Measurements from ENCODE around the gene PLXNB2. TPM values are rescaled to one million over a fixed set of nuclear protein-coding genes. Genes with fewer than 3 reads are reported as not detected.

PLXNB2 gene
- total RNA-seq, 4 donors from 2014 or later, result 93.2 to 207 (median 102) TPM

- Histone ChIP-seq H3K4me1 (peaks cover 0 to 22% (median 0%) of the 10 kb centered on the region in 3 donors), H3K9me3 (no peaks in the 10 kb centered on the region), H3K27me3 (no peaks in the 10 kb centered on the region), H3K36me3 (peaks cover 0 to 97% of the 10 kb centered on the region in 2 donors), H3K27ac (no peak overlapping the region), H3K4me3 (no peak overlapping the region)
- no CpG with 5 or more reads among the region's 47 CpGs for WGBS, 2 donors (ENCODE audit: low coverage in 1 of 2)
- no peak for ATAC-seq
- TF ChIP-seq POLR2AphosphoS5 (IDR thresholded peaks at IDR 0.05), result no peak
- no peak for TF ChIP-seq POLR2A (IDR thresholded peaks at IDR 0.05)
- TF ChIP-seq EP300 (IDR thresholded peaks at IDR 0.05), result no peak
- no peak for TF ChIP-seq CTCF (IDR thresholded peaks at IDR 0.05)
Measured at GRCh38 chr22:50280708-50281383, 26.6 kb downstream of the PLXNB2 start.

GRCh38 chr22:50280022-50280707, 27.3 kb downstream of the PLXNB2 start:
- ATAC-seq, result no peak
- WGBS, 2 donors (ENCODE audit: low coverage in 1 of 2), result no CpG with 5 or more reads among the region's 38 CpGs
- H3K27me3 ChIP-seq, result no peaks in the 10 kb centered on the region
- TF ChIP-seq POLR2AphosphoS5 (IDR thresholded peaks at IDR 0.05) (no peak), EP300 (IDR thresholded peaks at IDR 0.05) (no peak), CTCF (IDR thresholded peaks at IDR 0.05) (no peak), POLR2A (IDR thresholded peaks at IDR 0.05) (no peak)
- H3K9me3 ChIP-seq, result no peaks in the 10 kb centered on the region
- H3K36me3 ChIP-seq, result peaks cover 0 to 99% of the 10 kb centered on the region in 2 donors
- H3K4me3 ChIP-seq, result no peak overlapping the region
- H3K27ac ChIP-seq, result no peak overlapping the region
- H3K4me1 ChIP-seq, result peaks cover 0 to 25% (median 0%) of the 10 kb centered on the region in 3 donors

- TF ChIP-seq POLR2AphosphoS5 (IDR thresholded peaks at IDR 0.05) (no peak), POLR2A (IDR thresholded peaks at IDR 0.05) (no peak), EP300 (IDR thresholded peaks at IDR 0.05) (no peak), CTCF (IDR thresholded peaks at IDR 0.05) (no peak)
- no peaks in the 10 kb centered on the region for H3K9me3 ChIP-seq
- no peak overlapping the region for H3K4me3 ChIP-seq
- no CpG with 5 or more reads among the region's 30 CpGs for WGBS, 2 donors (ENCODE audit: low coverage in 1 of 2)
- H3K27ac ChIP-seq, result no peak overlapping the region
- H3K4me1 ChIP-seq, result peaks cover 0 to 34% (median 0%) of the 10 kb centered on the region in 3 donors
- H3K36me3 ChIP-seq, result peaks cover 0 to 94% of the 10 kb centered on the region in 2 donors
- no peak for ATAC-seq
- H3K27me3 ChIP-seq, result no peaks in the 10 kb centered on the region
Measured at GRCh38 chr22:50278956-50279619, 28.4 kb downstream of the PLXNB2 start.

GRCh38 chr22:50278461-50278860, 29.0 kb downstream of the PLXNB2 start:
- ATAC-seq, result no peak
- Histone ChIP-seq H3K9me3 (no peaks in the 10 kb centered on the region), H3K36me3 (peaks cover 0 to 87% of the 10 kb centered on the region in 2 donors), H3K4me1 (peaks cover 0 to 35% (median 0%) of the 10 kb centered on the region in 3 donors), H3K27me3 (no peaks in the 10 kb centered on the region), H3K27ac (no peak overlapping the region), H3K4me3 (no peak overlapping the region)
- WGBS, 2 donors (ENCODE audit: low coverage in 1 of 2), result 82% methylated on average over 9 of the region's 21 CpGs; no CpG with 5 or more reads in 1 of the 2 donors
- TF ChIP-seq POLR2AphosphoS5 (IDR thresholded peaks at IDR 0.05) (no peak), POLR2A (IDR thresholded peaks at IDR 0.05) (no peak), EP300 (IDR thresholded peaks at IDR 0.05) (no peak), CTCF (IDR thresholded peaks at IDR 0.05) (no peak)

Data from gastroesophageal sphincter (tissue), 4 donors.